Measurements from ENCODE around the gene PID1.

DNA sequence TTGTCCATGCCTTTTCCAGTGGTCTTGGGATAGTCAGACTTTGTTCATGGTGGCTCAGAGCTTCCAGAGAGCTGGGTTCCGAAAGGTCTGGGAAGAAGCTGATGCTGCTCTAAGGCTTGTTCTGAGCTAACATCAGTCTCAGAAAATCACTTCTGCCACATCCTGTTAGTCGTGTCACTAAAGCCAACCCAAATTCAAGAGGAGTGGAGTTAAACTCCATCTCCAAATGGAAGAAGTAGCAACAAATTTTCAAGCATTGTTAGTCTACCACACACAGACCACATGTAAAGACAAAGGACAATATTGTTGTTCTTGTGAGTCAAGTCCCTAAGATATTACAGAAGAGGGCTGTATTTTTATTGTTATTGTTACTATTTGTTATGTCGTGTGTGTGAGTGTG is 77.8 kb downstream of the PID1 start:
- TF ChIP-seq, protein P1, sequence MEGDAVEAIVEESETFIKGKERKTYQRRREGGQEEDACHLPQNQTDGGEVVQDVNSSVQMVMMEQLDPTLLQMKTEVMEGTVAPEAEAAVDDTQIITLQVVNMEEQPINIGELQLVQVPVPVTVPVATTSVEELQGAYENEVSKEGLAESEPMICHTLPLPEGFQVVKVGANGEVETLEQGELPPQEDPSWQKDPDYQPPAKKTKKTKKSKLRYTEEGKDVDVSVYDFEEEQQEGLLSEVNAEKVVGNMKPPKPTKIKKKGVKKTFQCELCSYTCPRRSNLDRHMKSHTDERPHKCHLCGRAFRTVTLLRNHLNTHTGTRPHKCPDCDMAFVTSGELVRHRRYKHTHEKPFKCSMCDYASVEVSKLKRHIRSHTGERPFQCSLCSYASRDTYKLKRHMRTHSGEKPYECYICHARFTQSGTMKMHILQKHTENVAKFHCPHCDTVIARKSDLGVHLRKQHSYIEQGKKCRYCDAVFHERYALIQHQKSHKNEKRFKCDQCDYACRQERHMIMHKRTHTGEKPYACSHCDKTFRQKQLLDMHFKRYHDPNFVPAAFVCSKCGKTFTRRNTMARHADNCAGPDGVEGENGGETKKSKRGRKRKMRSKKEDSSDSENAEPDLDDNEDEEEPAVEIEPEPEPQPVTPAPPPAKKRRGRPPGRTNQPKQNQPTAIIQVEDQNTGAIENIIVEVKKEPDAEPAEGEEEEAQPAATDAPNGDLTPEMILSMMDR (IDR thresholded peaks at IDR 0.05), result no peak
- TF ChIP-seq EZH2 (IDR thresholded peaks at IDR 0.05) (no peak), EZH2phosphoT487 (IDR thresholded peaks at IDR 0.05) (no peak)

Measured in neural progenitor cell (in vitro differentiated cells).